ENCODE data around the gene AR.

GRCh38 chrX:67725471-67725870, 181.7 kb downstream of the AR start:
- TF ChIP-seq POLR2AphosphoS5 (IDR thresholded peaks at IDR 0.05) (no peak), CTCF (IDR thresholded peaks at IDR 0.05; ENCODE audit: poor library complexity, severe bottlenecking) (no peak), EZH2 (IDR thresholded peaks at IDR 0.05; ENCODE audit: borderline replicate concordance, insufficient read depth, low read length, poor library complexity, severe bottlenecking) (no peak), SMC3 (conservative IDR thresholded peaks at IDR 0.05; ENCODE audit: poor library complexity) (no peak), REST (IDR thresholded peaks at IDR 0.05; ENCODE audit: borderline replicate concordance) (no peak)

Measured in neural cell (in vitro differentiated cells).